ENCODE results near the gene YBX2.
A peak's percentile ranks its signal among the peaks of the same experiment; 100 is the strongest.

The YBX2 gene

DNA sequence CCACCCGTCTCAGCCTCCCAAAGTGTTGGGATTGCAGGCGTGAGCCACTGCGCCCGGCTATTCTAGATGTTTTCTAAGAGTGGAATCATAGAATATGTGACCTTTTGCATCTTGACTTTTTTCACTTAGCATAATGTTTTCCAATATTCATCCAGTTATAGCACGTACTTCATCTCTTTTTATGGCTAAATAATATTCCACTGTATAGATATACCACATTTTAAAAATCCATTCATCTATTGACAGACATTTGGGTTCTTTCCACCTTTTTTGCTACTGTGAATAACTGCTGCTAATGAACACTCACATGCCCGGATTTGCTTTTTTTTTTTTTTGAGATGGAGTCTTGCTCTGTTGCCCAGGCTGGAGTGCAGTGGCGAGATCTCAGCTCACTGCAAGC, 9.7 kb upstream of the YBX2 start:
- DNase-seq (ENCODE audit: low read depth in 2 of 2) = no peak

DNA sequence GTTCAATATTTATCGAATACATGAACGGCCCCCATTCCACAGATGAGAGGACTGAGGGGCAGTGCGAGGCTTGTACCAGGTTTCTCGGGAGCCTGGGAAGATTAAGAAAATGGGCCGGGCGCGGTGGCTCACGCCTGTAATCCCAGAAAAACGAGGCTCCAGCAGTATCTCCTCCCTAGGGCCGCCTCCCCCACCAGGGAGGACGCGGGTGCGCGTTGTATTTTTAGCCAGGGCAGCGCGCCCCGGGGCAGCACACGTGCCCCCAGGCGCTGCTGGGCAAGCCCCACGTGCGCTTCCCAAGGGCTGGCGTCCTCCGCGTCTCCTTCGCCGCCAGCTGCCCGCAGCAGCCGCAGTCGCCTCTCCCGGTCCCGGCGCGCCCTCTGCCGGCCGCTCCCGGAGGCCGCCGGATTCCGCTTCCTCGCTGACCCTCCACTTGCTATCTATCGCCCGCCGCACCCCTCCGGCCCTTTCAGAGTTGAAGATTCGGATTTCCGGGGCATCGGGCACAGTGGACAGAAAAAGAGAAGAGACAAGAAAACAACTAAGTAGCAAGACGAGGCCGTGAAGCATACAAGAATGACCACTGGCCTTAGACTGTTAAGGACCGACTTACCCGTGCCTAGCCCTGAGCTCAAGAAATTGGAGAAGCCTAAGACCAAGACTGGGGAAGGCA, 1.9 kb upstream of the YBX2 start:
- peak in 1 of 2 experiments; percentile 36 for DNase-seq (ENCODE audit: low read depth in 2 of 2)

DNA sequence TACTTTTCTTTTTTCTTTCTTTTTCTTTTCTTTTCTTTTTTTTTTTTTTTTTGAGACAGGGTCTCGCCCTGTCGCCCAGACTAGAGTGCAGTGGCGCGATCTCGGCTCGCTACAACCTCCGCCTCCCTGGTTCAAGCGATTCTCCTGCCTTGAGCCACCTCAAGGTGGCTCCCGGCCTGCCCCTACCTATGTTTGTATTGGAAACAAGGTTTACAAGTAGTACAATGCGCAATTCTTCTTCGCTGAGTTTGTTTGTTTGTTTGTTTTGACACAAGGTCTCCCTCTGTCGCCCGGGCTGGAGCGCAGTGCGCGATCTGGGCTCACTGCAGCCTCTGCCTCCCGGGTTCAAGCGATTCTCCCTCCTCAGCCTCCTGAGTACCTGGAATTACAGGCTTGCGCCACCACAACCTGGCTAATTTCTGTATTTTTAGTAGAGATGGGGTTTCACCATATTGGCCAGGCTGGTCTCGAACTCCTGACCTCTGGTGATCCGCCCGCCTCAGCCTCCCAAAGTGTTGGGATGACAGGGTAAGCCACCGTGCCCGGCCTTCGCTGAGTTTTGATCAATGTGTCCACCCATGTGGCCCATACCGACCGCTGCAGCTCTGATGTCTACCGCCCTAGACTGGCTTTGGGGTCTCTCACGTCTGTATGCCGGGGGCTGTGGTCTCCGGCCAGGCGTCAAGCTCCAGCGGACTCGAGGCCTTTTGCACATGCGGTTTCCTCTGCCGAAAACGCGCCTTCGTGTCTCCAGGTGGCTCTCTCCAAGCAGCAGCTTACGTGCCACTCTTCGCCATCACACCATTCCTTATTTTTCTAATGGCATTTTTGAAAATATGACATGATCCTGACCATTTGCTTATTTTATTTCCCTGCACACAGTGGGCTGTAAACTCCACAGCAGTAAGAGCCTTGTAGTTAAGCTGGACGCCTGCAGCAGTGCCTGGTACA, 1.1 kb upstream of the YBX2 start:
- no peak for DNase-seq (ENCODE audit: low read depth in 2 of 2)

DNA sequence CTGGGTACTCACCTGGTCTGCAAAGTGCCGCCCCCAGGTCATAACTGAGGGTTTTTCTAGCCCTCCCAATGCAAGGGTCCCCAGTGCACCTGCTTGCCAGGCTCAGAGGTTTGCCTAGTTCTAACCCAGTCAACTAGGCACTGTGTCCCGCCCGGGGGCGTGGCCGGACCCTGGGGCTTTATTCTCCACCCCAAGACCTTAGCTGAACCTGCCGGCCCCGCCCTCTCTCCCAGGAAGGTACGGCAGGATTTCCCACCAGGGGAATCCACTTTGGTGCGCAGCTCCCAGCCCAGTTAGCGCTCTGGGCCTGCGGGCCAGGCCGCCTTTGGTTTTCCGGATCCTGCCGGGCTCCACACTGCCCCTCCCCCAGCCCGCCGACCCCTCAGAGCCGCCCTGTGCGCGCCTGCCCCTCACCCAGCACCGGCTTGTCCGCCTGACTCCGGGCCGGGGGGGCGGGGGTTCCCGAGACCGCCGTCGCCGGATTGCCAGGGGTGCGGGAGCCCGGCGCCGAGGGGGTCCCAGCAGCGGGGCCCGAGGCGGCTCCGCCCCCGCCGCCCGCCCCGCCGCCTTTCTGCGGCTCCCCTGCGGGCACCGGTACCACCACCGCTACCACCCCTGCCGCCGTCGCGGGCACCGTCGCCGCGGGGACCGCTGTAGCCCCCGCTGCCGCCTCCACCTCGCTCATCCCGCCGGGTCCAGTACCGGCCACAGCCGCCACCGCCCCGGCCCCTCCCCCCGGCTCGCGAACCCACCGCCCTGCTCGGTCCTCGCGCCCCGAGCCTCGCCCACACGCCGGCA, 424 bp downstream of the YBX2 start:
- no peak for DNase-seq (ENCODE audit: low read depth in 2 of 2)

DNA sequence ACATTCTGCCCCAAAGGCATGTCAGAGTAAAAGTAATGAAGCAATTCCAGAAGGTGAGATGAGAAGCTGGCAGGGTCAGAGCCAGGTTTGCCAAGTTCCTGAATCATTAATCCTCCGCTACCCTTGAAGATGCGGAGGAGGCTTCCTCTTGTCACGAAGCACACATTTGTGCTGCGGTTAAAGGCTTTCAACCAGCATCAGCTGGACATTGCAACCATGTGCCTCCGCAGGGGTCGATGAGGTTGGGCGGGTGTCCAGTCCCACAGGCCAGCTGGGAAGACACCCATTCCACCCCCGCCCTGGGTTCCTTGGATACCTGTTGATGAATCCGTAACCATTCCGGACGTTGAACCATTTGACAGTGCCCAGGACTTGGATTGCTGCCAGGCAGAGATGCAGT, 1.3 kb downstream of the YBX2 start:
- DNase-seq (ENCODE audit: low read depth in 2 of 2) = no peak

DNA sequence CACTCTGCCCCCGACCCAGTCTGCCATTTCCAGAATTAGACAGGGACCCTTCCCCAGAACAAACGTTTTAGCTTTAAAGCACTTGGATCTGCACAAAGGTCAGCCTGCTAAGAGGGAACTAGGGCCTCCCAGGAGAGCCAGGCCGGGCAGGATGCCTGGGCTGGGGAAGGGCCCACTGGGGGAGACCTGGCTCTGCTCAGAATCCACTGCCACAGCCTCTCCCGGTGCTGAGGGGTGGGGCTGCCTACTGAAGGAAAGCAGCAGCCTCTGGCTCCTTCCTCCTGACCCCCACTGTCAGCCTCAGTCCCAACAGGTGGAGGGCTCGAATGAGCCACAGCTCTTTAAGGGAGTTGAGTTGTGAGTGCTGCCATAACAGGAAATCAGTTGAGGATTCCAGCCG, 1.7 kb downstream of the YBX2 start:
- DNase-seq (ENCODE audit: low read depth in 2 of 2) = no peak

DNA sequence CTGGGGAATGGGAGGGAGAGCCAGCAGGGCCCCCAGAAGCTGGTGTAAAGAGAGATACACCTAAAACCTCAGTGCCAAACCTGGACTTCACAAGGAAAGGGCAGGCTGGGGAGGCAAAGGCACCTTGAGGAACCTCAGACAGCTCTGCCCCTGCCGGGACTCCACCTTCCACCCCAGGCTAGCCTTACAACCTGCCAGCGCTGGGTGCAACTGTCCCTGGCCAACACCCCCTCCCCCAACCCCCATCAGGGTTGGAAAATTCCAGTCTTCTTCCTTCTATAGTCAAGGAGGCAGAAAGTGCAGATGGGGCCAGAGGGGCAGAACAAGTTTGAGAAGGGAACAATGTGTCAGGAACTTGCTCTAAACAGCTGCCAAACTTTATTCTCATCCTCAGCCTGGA, 2.2 kb downstream of the YBX2 start:
- no peak for DNase-seq (ENCODE audit: low read depth in 2 of 2)

DNA sequence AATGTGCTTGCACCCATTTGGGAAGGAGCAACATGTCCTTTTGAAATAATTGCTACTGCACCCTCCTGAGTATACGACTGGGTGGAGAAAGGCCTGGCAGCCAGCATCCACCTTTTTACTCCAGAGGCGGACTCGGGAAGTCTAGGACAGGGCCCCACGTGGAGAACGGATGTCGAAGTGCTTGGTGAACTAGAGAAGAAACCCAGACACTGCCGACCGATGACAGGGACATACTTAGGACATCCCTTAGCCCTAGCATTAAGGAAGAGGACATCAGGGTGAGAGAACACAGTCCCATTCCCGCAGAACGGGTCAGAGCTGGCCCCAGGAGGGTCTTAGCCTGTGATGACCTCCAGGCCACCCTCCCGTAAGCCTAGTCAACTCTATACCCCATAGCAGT, 3.8 kb downstream of the YBX2 start:
- DNase-seq (ENCODE audit: low read depth in 2 of 2) = no peak

DNA sequence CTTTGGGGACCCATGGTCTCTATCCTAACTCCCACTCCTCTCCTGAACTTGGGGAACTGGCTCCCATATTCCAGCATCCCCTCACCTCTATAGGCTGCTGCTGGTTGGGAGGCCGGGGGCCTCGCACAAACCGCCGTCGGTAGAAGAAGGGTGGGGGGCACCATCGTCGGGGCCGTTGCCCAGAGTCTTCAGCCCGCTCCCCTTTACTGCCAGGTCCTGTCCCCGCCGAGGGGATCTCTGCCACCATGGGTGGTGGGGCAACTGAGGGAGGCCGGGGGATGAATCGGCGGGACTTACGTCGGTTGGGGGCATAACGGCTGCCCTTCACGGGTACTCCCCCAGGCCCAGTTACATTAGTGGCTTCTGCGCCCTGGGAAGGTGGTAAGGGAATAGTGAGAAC, 4.3 kb downstream of the YBX2 start:
- no peak for DNase-seq (ENCODE audit: low read depth in 2 of 2)

DNA sequence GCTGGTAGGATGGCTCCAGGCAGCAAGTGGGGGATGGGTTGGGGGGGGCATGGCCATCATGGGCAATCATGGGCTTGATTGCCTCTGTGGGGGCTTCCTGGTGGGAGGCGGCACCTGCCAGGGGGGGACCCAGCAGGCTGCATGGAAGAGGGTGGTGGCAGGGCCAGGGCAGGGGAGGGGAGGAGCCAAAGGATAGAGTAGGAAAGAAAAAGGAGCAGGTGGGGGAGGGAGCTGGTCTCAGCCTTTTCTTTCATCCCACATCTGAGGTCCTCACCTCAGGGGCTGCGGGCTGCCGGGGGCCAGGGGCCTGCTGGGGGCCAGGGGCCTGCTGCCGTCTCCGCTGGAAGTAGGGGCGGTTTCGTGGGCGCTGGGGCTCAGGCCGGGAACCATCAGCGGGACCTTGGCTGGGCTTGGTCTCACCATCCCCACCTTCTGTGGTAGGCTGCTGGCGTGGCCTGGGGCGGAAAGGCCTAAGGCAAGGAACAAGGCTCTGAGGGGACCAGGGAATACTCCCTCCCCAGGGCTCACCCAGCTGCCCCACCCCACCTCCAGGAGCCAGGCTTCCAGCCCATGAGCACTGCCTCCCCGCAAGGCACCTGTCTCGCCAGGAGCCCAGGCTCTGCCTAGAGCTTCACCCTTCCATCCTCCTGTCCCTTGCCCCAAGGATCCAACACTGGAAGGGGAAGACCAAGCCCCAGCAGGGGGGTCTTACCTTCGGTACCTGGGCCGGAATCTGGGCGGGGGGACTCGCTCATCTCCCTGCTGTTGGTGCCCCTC, 5.0 kb downstream of the YBX2 start:
- no peak for DNase-seq (ENCODE audit: low read depth in 2 of 2)

DNA sequence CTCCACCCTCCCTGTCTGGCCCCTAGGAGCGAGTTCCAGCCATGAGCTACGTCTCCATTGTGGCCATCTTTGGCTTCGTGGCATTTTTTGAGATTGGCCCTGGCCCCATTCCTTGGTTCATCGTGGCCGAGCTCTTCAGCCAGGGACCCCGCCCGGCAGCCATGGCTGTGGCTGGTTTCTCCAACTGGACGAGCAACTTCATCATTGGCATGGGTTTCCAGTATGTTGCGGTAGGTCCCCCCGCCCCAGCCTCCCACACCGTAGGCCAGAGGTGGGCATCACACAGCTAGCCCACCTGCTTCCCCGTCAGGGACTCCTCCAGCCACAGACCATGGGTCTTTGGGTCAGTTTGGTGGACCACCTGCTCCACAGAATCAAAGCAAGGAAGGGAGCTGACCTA, 8.8 kb downstream of the YBX2 start:
- DNase-seq (ENCODE audit: low read depth in 2 of 2) = no peak

DNA sequence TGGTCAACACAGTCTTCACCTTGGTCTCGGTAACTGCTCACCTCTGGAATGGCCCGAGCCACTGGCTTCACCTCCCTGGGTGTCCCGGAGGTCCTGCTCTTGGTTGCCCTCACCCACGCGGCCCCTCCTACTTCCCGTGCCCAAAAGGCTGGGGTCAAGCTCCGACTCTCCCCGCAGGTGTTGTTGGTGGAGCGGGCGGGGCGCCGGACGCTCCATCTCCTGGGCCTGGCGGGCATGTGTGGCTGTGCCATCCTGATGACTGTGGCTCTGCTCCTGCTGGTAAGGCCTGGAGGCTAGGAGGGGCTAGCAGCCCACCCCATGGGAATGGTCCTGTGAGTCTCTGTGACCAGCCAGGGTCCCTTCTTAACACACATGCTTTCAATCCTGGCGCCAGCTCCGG, 9.5 kb downstream of the YBX2 start:
- no peak for DNase-seq (ENCODE audit: low read depth in 2 of 2)

DNA sequence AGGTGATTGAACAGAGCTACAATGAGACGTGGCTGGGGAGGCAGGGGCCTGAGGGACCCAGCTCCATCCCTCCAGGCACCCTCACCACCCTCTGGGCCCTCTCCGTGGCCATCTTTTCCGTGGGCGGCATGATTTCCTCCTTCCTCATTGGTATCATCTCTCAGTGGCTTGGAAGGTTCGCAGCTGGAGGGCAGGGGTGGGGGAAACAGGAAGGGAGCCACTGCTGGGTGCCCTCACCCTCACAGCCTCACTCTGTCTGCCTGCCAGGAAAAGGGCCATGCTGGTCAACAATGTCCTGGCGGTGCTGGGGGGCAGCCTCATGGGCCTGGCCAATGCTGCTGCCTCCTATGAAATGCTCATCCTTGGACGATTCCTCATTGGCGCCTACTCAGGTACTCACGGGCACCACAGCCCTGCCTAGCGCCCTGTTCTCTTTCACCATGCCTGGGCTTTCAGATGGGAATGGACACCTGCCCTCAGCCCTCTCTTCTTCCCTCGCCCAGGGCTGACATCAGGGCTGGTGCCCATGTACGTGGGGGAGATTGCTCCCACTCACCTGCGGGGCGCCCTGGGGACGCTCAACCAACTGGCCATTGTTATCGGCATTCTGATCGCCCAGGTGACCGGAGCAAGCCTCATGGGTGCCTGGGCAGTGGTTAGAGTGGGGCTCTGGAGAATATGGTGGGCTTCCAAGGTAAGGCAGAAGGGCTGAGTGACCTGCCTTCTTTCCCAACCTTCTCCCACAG, 10.8 kb downstream of the YBX2 start:
- no peak for DNase-seq (ENCODE audit: low read depth in 2 of 2)

DNA sequence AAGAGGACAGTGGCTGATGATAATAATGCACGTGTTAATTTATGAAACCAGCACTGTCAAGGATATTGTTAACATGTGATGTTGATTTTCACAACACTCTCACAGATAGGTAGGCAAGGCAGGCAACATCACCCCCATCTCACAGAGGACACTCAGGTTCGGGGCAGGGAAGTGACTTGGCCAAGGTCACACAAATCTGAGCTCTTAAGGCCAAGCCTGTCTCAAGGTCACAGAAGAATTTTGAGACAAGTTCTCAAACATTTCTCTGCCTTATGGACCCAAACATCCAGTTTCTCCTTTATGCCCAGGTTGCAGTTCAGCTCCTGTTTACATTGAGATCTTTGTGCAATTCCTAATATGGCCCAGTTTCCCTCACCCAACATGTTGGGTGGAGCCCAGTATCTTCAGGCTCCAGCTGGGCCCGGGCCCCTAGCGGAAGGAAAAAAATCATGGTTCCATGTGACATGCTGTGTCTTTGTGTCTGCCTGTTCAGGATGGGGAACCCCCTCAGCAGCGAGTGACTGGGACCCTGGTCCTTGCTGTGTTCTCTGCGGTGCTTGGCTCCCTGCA, 11.6 kb downstream of the YBX2 start:
- DNase-seq (ENCODE audit: low read depth in 2 of 2) = no peak

DNA sequence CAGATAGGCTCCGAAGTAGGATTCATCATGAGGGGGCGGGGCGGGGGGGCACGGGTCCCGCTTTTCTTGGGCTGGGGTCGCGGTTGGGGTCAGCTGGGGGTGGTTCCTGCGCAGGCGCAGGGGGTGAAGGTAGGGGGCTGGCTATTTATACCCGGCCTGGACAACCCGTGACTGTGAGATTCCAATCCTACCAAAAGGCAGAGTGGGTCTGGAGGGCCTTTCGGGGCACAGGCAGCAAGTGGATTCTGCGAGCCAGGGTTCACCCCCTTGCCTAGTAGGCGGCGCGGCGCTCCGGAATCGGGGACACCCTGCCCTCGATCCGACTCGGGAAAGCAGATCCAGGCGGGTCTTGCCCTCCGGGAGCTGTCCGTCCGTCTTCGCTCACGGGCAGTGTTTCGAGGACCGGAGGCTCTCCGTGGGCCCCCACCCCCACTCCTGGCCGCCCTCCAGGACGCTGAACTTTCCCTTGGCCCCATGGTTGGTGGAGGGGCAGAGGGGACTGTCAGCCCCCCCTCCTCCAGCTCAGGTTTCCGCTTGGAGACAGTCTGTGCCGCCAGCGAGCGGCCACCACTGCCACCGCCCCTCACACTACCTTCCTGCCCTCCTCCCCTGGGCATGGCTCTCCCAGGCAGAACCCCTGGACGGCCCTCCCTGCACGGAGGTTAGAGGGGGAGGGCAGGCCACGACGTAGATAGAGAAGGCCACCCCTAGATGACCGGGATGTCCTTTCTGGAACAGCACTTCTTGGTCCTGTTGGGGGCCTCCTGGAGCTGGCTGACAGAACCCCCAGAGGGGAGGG, 12.3 kb downstream of the YBX2 start:
- DNase-seq (ENCODE audit: low read depth in 2 of 2) = no peak

DNA sequence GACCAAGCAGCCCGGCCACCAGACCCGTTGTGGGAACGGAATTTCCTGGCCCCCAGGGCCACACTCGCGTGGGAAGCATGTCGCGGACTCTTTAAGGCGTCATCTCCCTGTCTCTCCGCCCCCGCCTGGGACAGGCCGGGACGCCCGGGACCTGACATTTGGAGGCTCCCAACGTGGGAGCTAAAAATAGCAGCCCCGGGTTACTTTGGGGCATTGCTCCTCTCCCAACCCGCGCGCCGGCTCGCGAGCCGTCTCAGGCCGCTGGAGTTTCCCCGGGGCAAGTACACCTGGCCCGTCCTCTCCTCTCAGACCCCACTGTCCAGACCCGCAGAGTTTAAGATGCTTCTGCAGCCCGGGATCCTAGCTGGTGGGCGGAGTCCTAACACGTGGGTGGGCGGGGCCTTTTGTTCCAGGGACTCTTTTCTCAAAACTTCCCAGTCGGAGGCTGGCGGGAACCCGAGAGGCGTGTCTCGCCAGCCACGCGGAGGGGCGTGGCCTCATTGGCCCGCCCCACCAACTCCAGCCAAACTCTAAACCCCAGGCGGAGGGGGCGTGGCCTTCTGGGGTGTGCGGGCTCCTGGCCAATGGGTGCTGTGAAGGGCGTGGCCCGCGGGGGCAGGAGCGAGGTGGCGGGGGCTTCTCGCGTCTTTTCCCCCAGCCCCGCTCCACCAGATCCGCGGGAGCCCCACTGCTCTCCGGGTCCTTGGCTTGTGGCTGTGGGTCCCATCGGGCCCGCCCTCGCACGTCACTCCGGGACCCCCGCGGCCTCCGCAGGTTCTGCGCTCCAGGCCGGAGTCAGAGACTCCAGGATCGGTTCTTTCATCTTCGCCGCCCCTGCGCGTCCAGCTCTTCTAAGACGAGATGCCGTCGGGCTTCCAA, 13.1 kb downstream of the YBX2 start, which contains the start of gene SLC2A4:
SLC2A4 (plus strand) TSS at position 645 of the 879 bp plus-strand sequence; CDS start at position 862, 217 bp downstream.
- DNase-seq (ENCODE audit: low read depth in 2 of 2) = peak; percentile 79

DNA sequence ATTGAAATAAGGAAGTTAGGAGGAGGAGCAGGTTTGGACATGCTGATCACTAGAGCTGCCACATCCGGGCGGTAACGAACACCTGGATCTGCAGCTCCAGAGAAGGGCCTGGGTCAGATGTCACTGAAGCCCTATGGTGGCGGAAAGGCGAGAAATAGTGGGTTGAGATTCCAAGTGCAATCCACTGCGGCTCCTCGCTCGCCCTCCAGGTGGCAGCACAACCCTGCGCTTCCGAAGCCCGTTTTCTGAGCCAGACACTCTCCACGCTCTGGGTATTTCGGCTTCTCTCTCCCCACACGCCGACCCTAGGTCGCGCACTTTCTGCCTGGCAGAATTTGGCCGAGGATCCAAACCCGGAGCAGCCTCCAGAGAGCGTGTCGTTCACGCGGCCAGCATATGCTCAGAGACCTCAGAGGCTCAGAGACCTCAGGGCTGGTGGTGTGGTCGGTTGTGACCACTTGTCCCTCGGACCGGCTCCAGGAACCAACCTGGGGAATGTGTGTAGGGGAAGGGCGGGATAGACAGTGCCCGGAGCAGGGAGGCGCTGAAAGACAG, 13.8 kb downstream of the YBX2 start:
- peak; percentile 20 for DNase-seq (ENCODE audit: low read depth in 2 of 2)

DNA sequence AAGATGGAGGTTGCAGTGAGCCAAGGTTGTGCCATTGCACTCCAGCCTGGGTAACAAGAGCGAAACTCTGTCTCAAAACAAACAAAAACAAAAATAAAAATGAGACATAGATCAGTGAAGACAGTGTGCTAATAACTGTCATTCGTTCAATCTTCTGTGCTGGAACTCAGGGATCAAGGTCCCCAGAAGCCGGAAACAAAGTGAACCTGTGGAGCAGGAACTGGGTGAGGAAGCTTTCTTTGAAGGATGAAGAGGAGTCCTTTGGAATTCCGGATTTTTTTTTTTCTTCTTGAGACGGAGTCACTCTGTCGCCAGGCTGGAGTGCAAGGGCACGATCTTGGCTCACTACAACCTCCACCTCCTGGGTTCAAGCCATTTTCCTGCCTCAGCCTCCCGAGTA, 15.0 kb downstream of the YBX2 start:
- DNase-seq (ENCODE audit: low read depth in 2 of 2) = no peak
